ENCODE data around the gene TMX2. TPM values are rescaled to one million over a fixed set of nuclear protein-coding genes. Genes with fewer than 3 reads are reported as not detected.

TMX2 gene
- 141 to 159 TPM (median 149 TPM) in 5 replicates for total RNA-seq (2022; extraction: Qiagen RNA extraction)

GRCh38 chr11:57712256-57713150 is at the start of gene TMX2:
Gene TMX2 (plus strand): TSS chr11:57712593. CDS start chr11:57712619, 26 bp downstream.

GRCh38 chr11:57667736-57668433 is 44.5 kb upstream of the TMX2 start, which contains the start of gene ZDHHC5:
Gene ZDHHC5 (plus strand): TSS chr11:57668114. CDS start chr11:57673091, 4,977 bp downstream.

GRCh38 chr11:57711414-57712255 is 758 bp upstream of the TMX2 start, which contains the start of gene MED19:
Gene MED19 (minus strand): TSS chr11:57712215. CDS start chr11:57712179, 36 bp downstream.

GRCh38 chr11:57741132-57742086 is 29.0 kb downstream of the TMX2 start, which contains the start of gene SELENOH:
Gene SELENOH (plus strand): TSS chr11:57741491. CDS start chr11:57741596, 105 bp downstream.

GRCh38 chr11:57751676-57752253 is 39.4 kb downstream of the TMX2 start, which contains the start of gene BTBD18:
Gene BTBD18 (minus strand): TSS chr11:57751819. CDS start chr11:57751188, 631 bp downstream.

GRCh38 chr11:57761301-57762234 is 49.2 kb downstream of the TMX2 start, which contains the start of gene CTNND1:
Gene CTNND1 (plus strand): TSS chr11:57761802. CDS start chr11:57791479, 29,677 bp downstream.

Other genes starting within 250 kb of the TMX2 start
- 2.2 to 3.0 TPM (median 2.5 TPM) in 5 replicates for gene SLC43A1, start 196.9 kb upstream of the TMX2 start, total RNA-seq (2022; extraction: Qiagen RNA extraction)
- 148 to 174 TPM (median 157 TPM) in 5 replicates for gene TIMM10, start 181.8 kb upstream of the TMX2 start, total RNA-seq (2022; extraction: Qiagen RNA extraction)
- gene SMTNL1, start 175.0 kb upstream of the TMX2 start, total RNA-seq (2022; extraction: Qiagen RNA extraction), result not detected in 5 replicates
- gene UBE2L6, start 144.9 kb upstream of the TMX2 start, total RNA-seq (2022; extraction: Qiagen RNA extraction), result 36.8 to 45.5 TPM (median 44.8 TPM) in 5 replicates
- gene SERPING1, start 114.9 kb upstream of the TMX2 start, total RNA-seq (2022; extraction: Qiagen RNA extraction), result 0.74 to 1.3 TPM (median 0.90 TPM) in 5 replicates
- gene YPEL4, start 62.7 kb upstream of the TMX2 start, total RNA-seq (2022; extraction: Qiagen RNA extraction), result 0.14 to 0.36 TPM (median 0.25 TPM) in 4 of 5 replicates, not detected in the other
- 26.8 to 28.5 TPM (median 28.2 TPM) in 5 replicates for gene CLP1, start 54.8 kb upstream of the TMX2 start, total RNA-seq (2022; extraction: Qiagen RNA extraction)
- 67.5 to 75.4 TPM (median 68.8 TPM) in 5 replicates for gene ZDHHC5, start 44.5 kb upstream of the TMX2 start, total RNA-seq (2022; extraction: Qiagen RNA extraction)
- gene MED19, start 378 bp upstream of the TMX2 start, total RNA-seq (2022; extraction: Qiagen RNA extraction), result 27.0 to 31.9 TPM (median 29.5 TPM) in 5 replicates
- 104 to 154 TPM (median 146 TPM) in 5 replicates for gene SELENOH, start 28.9 kb downstream of the TMX2 start, total RNA-seq (2022; extraction: Qiagen RNA extraction)
- gene BTBD18, start 39.2 kb downstream of the TMX2 start, total RNA-seq (2022; extraction: Qiagen RNA extraction), result not detected in 5 replicates
- gene CTNND1, start 49.2 kb downstream of the TMX2 start, total RNA-seq (2022; extraction: Qiagen RNA extraction), result 52.2 to 63.4 TPM (median 60.7 TPM) in 5 replicates